ENCODE data around the gene SLC12A8. TPM values are rescaled to one million over a fixed set of nuclear protein-coding genes. Genes with fewer than 3 reads are reported as not detected.

Gene SLC12A8
- total and polyA plus RNA-seq, 3 experiments from 2014 or later: 0.91 to 1.0 TPM; not detected in 1

DNA sequence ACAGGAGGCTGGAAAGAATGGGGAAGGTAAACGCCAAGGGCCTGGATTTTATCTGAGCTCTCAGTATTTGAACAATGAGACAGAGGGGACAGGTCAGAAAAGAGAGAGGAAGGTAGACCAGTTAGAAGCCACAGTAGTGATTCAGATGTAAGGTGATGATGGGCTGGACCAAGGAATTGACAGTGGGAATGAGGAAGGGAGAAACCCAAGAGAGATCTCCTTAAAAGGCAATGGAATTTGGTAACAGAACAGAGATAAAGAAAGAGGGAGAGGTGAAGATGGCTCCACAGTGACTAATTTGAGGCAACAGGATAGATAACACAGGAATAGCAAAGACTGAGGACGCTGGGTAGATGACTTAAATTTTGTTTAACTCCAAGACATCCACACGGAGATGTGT is 145.3 kb downstream of the SLC12A8 start:
- no peak overlapping the region for H3K4me3 ChIP-seq (ENCODE audit: low read length)
- Mint-ChIP-seq H3K4me3 (no peak overlapping the region), H3K27me3 (peaks cover 0 to 12% of the 10 kb centered on the region in 2 donors), H3K9me3 (no peaks in the 10 kb centered on the region), H3K27ac (no peak overlapping the region), H3K4me1 (peaks cover 10 to 14% (median 14%) of the 10 kb centered on the region in 3 donors), H3K36me3 (no peaks in the 10 kb centered on the region)
- POLR2A ChIA-PET: no interaction called here
- DNase-seq: no peak
- no peaks in the 10 kb centered on the region for H3K36me3 ChIP-seq (ENCODE audit: insufficient read depth, low read length)
- H3K27ac ChIP-seq (ENCODE audit: low read depth, low read length): no peak overlapping the region
- CTCF ChIA-PET: no interaction called here
- peaks cover 10% of the 10 kb centered on the region for H3K4me1 ChIP-seq (ENCODE audit: insufficient read depth, low read length)
- H3K9me3 ChIP-seq (ENCODE audit: low read length): no peaks in the 10 kb centered on the region
- no peaks in the 10 kb centered on the region for H3K27me3 ChIP-seq (ENCODE audit: insufficient read depth, low read length, poor library complexity, severe bottlenecking)

DNA sequence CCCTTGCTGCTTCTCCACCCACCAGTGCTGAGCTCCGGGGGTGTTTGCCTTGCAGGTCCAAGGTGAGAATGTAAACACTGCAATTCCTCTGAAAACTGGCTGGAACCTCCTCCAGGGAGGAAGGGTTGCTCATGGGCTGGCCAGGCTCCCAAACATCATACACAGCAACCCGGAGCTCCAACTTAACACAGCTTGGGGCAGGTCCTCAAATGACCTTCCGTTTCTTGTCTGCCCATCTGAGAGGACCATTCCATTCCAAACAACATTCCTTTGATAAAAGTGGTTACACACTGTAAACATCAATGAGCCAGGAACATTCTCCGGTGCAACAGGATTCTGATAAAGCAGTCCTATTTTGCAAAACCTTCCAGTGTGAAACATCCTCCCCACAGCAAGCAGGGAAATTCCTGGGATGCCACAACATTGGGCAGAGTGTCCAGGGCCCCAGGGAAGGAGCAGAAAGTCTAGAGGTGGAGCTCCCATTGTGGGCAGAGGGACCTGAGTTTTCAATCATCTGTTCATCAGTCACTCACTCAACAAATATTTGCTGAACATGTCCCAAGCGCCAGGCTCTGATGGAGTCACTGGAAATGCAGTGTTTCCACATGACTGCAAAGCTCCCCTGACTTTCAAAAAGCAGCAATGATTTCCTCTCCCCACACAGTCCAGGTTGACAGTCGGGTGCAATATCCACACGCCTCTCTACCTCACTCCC is 149.5 kb downstream of the SLC12A8 start:
- no peak overlapping the region for H3K27ac Mint-ChIP-seq
- H3K4me3 ChIP-seq (ENCODE audit: low read length): no peak overlapping the region
- ChIA-PET POLR2A (no interaction called here), CTCF (interaction anchor here (0.9 kb wide), 1 partner anchor 11 kb away, joined by 3 read pairs; no protein-coding TSS in a partner anchor)
- no peaks in the 10 kb centered on the region for H3K9me3 ChIP-seq (ENCODE audit: low read length)
- H3K4me1 ChIP-seq (ENCODE audit: insufficient read depth, low read length): no peaks in the 10 kb centered on the region
- peaks cover 2 to 26% of the 10 kb centered on the region in 2 donors for H3K27me3 Mint-ChIP-seq
- no peaks in the 10 kb centered on the region for H3K36me3 ChIP-seq (ENCODE audit: insufficient read depth, low read length)
- DNase-seq: no peak
- H3K4me3 Mint-ChIP-seq: peak overlapping the region in 1 of 7 donors; percentile 28
- H3K27me3 ChIP-seq (ENCODE audit: insufficient read depth, low read length, poor library complexity, severe bottlenecking): no peaks in the 10 kb centered on the region
- H3K4me1 Mint-ChIP-seq: no peaks in the 10 kb centered on the region
- H3K9me3 Mint-ChIP-seq: no peaks in the 10 kb centered on the region
- H3K27ac ChIP-seq (ENCODE audit: low read depth, low read length): no peak overlapping the region
- H3K36me3 Mint-ChIP-seq: no peaks in the 10 kb centered on the region

DNA sequence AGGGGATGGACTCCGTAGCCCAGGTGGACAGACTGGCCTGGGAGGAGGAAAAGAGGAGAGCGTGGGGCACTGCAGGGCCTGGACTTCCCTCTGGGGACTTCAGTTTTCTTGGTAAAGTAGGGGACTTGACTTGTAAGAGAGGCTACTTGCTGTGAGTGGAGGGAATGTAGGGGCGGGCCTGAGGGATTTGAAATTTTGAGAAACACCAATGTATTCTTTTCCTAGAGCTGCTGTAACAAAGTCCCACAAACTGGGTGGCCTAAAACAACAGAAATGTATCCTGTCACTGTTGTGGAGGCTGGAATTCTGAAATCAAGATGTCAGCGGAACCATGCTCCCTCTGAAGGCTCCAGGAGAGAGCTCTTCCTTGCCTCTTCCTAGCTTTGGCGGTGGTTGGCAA is 150.9 kb downstream of the SLC12A8 start:
- Mint-ChIP-seq H3K36me3 (no peaks in the 10 kb centered on the region), H3K27me3 (peaks cover 2 to 26% of the 10 kb centered on the region in 2 donors), H3K4me3 (no peak overlapping the region), H3K4me1 (peaks cover 0 to 2% (median 0%) of the 10 kb centered on the region in 3 donors), H3K9me3 (no peaks in the 10 kb centered on the region), H3K27ac (peak overlapping the region in 2 of 8 donors; percentile 15 to 26)
- Histone ChIP-seq H3K4me1 (ENCODE audit: insufficient read depth, low read length) (peaks cover under 1% of the 10 kb centered on the region), H3K4me3 (ENCODE audit: low read length) (no peak overlapping the region), H3K27me3 (ENCODE audit: insufficient read depth, low read length, poor library complexity, severe bottlenecking) (no peaks in the 10 kb centered on the region), H3K36me3 (ENCODE audit: insufficient read depth, low read length) (no peaks in the 10 kb centered on the region), H3K27ac (ENCODE audit: low read depth, low read length) (no peak overlapping the region), H3K9me3 (ENCODE audit: low read length) (no peaks in the 10 kb centered on the region)
- no peak for DNase-seq
- ChIA-PET POLR2A (no interaction called here), CTCF (interaction anchor here (1.2 kb wide), 1 partner anchor 9 kb away, joined by 3 read pairs; no protein-coding TSS in a partner anchor)

DNA sequence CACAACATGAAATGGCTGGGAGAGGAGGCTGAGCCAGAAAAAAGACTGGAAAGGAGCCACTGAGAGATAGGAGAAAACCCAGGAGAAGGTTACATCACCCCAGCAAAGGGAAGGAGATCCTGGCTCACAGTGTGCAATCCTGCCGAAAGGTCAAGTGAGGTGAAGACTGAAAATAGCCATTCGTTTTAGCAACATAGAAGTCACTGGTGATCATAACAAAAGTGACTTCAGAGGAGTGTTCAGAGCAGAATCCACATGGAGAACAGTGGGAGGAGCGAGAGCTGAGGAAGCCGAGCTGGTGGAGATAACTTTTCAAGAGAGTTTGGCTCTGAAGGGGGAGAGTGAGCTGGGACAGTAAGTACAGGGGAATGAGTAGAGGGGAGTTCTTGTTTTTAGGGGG is 151.4 kb downstream of the SLC12A8 start:
- Histone ChIP-seq H3K4me1 (ENCODE audit: insufficient read depth, low read length) (peaks cover 5% of the 10 kb centered on the region), H3K9me3 (ENCODE audit: low read length) (no peaks in the 10 kb centered on the region), H3K36me3 (ENCODE audit: insufficient read depth, low read length) (no peaks in the 10 kb centered on the region), H3K4me3 (ENCODE audit: low read length) (no peak overlapping the region), H3K27ac (ENCODE audit: low read depth, low read length) (no peak overlapping the region), H3K27me3 (ENCODE audit: insufficient read depth, low read length, poor library complexity, severe bottlenecking) (no peaks in the 10 kb centered on the region)
- no peak for DNase-seq
- Mint-ChIP-seq H3K36me3 (no peaks in the 10 kb centered on the region), H3K27me3 (peaks cover 2 to 26% of the 10 kb centered on the region in 2 donors), H3K9me3 (no peaks in the 10 kb centered on the region), H3K4me3 (no peak overlapping the region), H3K4me1 (peaks cover 4 to 6% (median 4%) of the 10 kb centered on the region in 3 donors), H3K27ac (peak overlapping the region in 3 of 8 donors; percentile 5 to 39 (median 26))
- CTCF ChIA-PET: interaction anchor here (1.2 kb wide), 1 partner anchor 9 kb away, joined by 3 read pairs; no protein-coding TSS in a partner anchor
- POLR2A ChIA-PET: no interaction called here

DNA sequence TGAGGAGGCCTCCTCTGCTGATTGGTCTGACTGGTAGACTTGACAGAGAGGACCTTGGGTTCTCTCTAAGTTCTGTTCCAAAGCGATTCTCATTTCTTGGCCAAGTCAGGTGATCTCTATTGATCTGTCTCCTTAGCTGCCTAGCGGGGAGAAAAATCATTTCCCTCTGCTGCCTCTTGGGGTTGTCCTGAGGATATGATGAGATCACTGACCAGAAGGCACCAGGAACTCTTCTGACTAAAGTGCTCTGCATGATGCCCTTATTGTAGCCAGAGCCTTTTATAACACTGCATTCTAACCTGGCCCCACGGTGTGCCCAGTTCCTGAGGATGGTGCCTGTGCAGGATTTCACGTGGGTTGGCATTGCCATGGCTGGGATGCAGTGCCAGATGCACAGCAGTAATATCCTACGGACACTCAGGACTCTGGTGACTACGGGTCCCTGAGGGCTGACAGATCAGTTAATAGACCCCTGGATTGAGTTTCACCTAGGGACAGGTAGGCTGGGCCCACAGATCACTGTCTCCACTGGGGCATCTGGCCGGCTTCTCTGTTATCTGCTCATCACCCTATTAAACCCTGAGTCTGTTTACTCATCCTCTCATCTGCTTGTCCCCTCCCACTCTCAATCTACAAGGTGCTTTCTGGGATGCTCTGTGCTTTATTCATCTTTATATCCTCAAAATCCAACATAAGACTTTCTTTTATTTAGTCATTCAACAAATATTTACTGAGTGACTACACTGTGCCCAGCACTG is 152.9 kb downstream of the SLC12A8 start:
- Mint-ChIP-seq H3K27ac (peak overlapping the region in 2 of 8 donors; percentile 40 to 58), H3K27me3 (peaks cover 2 to 25% of the 10 kb centered on the region in 2 donors), H3K4me1 (peaks cover 4 to 10% (median 7%) of the 10 kb centered on the region in 3 donors), H3K9me3 (no peaks in the 10 kb centered on the region), H3K4me3 (peak overlapping the region in 2 of 7 donors; percentile 42 to 66), H3K36me3 (peaks cover 0 to 5% (median 0%) of the 10 kb centered on the region in 3 donors)
- Histone ChIP-seq H3K27me3 (ENCODE audit: insufficient read depth, low read length, poor library complexity, severe bottlenecking) (no peaks in the 10 kb centered on the region), H3K9me3 (ENCODE audit: low read length) (no peaks in the 10 kb centered on the region), H3K36me3 (ENCODE audit: insufficient read depth, low read length) (no peaks in the 10 kb centered on the region), H3K27ac (ENCODE audit: low read depth, low read length) (no peak overlapping the region), H3K4me3 (ENCODE audit: low read length) (no peak overlapping the region), H3K4me1 (ENCODE audit: insufficient read depth, low read length) (peaks cover 6% of the 10 kb centered on the region)
- DNase-seq: no peak
- ChIA-PET CTCF (no interaction called here), POLR2A (no interaction called here)

DNA sequence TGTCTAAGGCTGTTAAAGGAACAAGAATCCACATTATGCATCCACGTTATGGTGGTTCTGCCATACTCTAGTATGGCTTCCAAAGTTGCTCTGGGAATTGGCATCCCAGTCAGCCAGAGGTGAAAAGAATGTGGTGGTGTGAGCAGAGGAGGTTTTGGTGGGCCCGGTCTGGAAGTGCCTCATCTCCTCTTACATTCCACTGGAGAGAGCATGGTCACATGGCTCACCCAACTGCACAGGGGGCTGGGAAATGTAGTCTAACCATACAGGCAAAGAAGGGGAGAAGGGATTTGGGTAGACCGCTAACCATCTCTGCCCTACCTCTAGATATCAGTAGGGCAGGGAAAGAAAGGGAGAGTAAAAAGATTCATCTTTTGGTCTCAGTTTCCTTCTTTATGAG is 153.6 kb downstream of the SLC12A8 start:
- peaks cover 0 to 7% (median 0%) of the 10 kb centered on the region in 3 donors for H3K36me3 Mint-ChIP-seq
- CTCF ChIA-PET: no interaction called here

DNA sequence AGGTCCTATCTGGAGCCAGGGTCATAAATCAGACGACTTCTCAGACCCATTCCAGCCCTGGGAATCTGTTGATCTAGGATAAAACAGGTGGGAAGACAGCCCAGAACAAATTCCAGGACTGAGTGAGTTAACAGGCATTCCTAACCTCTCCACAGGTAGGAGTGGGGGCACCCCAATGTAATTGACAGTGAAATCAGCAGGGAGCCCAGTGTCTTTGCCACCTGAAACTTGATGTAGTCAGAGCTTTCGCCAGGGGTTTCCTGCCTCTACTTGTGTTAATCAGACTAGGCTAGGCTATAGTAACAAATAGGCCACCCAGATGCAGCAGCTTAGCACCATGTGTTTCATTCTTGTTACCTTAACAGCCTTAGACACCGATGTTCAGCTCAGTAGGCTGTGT is 154.0 kb downstream of the SLC12A8 start:
- no peak overlapping the region for H3K4me3 ChIP-seq (ENCODE audit: low read length)
- no peak overlapping the region for H3K4me3 Mint-ChIP-seq
- H3K27ac ChIP-seq (ENCODE audit: low read depth, low read length): no peak overlapping the region
- ChIA-PET CTCF (no interaction called here), POLR2A (no interaction called here)
- H3K27me3 ChIP-seq (ENCODE audit: insufficient read depth, low read length, poor library complexity, severe bottlenecking): no peaks in the 10 kb centered on the region
- no peak for DNase-seq
- no peaks in the 10 kb centered on the region for H3K36me3 ChIP-seq (ENCODE audit: insufficient read depth, low read length)
- H3K4me1 Mint-ChIP-seq: peaks cover 16 to 21% (median 18%) of the 10 kb centered on the region in 3 donors
- peaks cover 16% of the 10 kb centered on the region for H3K4me1 ChIP-seq (ENCODE audit: insufficient read depth, low read length)
- no peaks in the 10 kb centered on the region for H3K9me3 ChIP-seq (ENCODE audit: low read length)
- no peaks in the 10 kb centered on the region for H3K9me3 Mint-ChIP-seq
- H3K27me3 Mint-ChIP-seq: peaks cover 2 to 16% of the 10 kb centered on the region in 2 donors
- peak overlapping the region in 1 of 8 donors; percentile 42 for H3K27ac Mint-ChIP-seq
- H3K36me3 Mint-ChIP-seq: peaks cover 0 to 7% (median 0%) of the 10 kb centered on the region in 3 donors

More for the DNA sequence above, 153.6 kb downstream of the SLC12A8 start:
- no peak overlapping the region for H3K4me3 ChIP-seq (ENCODE audit: low read length)
- H3K4me1 ChIP-seq (ENCODE audit: insufficient read depth, low read length): peaks cover 11% of the 10 kb centered on the region
- POLR2A ChIA-PET: no interaction called here
- Mint-ChIP-seq H3K4me3 (no peak overlapping the region), H3K4me1 (peaks cover 11 to 17% (median 14%) of the 10 kb centered on the region in 3 donors), H3K9me3 (no peaks in the 10 kb centered on the region), H3K27me3 (peaks cover 2 to 20% of the 10 kb centered on the region in 2 donors), H3K27ac (peak overlapping the region in 2 of 8 donors; percentile 12 to 40)
- H3K9me3 ChIP-seq (ENCODE audit: low read length): no peaks in the 10 kb centered on the region
- H3K36me3 ChIP-seq (ENCODE audit: insufficient read depth, low read length): no peaks in the 10 kb centered on the region
- no peak overlapping the region for H3K27ac ChIP-seq (ENCODE audit: low read depth, low read length)
- no peak for DNase-seq
- H3K27me3 ChIP-seq (ENCODE audit: insufficient read depth, low read length, poor library complexity, severe bottlenecking): no peaks in the 10 kb centered on the region
